OCI-LY7 (cell line): ENCODE data around the gene AQP12A. TPM values are rescaled to one million over a fixed set of nuclear protein-coding genes. Genes with fewer than 3 reads are reported as not detected.
"Not testable (repeated sequence)": the region's sequence is repeated elsewhere in the genome, so short reads cannot be mapped to it uniquely, and the experiment has no call there.

Experiments used
- BruUV-seq: library from RNA; stranded (reverse); fragments of 400-500 nt; replicated peaks from 2 replicates; lab custom pipeline; 2021; lab: Mats Ljungman, UMichigan
- CTCF ChIA-PET: fragments of 300-600 bp; sonication (Branson Sonifier 250); formaldehyde crosslinking; loops from one replicate; lab custom pipeline; 2022; ENCODE audit warnings: antibody characterized with exemption; ENCODE audit not compliant: unreplicated experiment; lab: Charles Lee
- POLR2A ChIA-PET: fragments of 300-600 bp; sonication (Branson Sonifier 250); formaldehyde crosslinking; loops from one replicate; lab custom pipeline; 2022; ENCODE audit warnings: antibody characterized with exemption; lab: Charles Lee
- DNase-seq: peaks from one replicate; pipeline ENCODE4 v3.0.0-alpha.2; 2015; ENCODE audit warnings: low spot score
- H2AFZ ChIP-seq: fragments of 200-600 bp; sonication (generic), shearing (Covaris generic); 2 replicates; pipeline ENCODE4 v1.6.1; 2014; ENCODE audit warnings: mild to moderate bottlenecking, antibody characterized with exemption, low read length, moderate library complexity
- H3K27ac ChIP-seq: fragments of 200-600 bp; sonication (generic); 2 replicates; pipeline ENCODE4 v1.5.1; 2014; ENCODE audit warnings: mixed run types, low read depth, mild to moderate bottlenecking, moderate library complexity, low read length, inconsistent platforms; ENCODE audit not compliant: poor library complexity, severe bottlenecking
- H3K36me3 ChIP-seq: fragments of 200-600 bp; sonication (generic); 2 replicates; pipeline ENCODE4 v1.6.1; 2014; ENCODE audit warnings: mild to moderate bottlenecking, antibody characterized with exemption, low read length, moderate library complexity, mixed read lengths; ENCODE audit not compliant: insufficient read depth
- H3K4me1 ChIP-seq: fragments of 200-600 bp; sonication (generic); 2 replicates; pipeline ENCODE4 v1.5.1; 2014; ENCODE audit warnings: mild to moderate bottlenecking, low read length; ENCODE audit not compliant: insufficient read depth, poor library complexity, severe bottlenecking
- H3K4me2 ChIP-seq: fragments of 200-600 bp; sonication (generic); 2 replicates; pipeline ENCODE4 v1.6.1; 2014; ENCODE audit warnings: mild to moderate bottlenecking, low read length
- H3K4me3 ChIP-seq: fragments of 200-600 bp; sonication (generic); 2 replicates; pipeline ENCODE4 v1.5.1; 2014; ENCODE audit warnings: mild to moderate bottlenecking, low read depth, low read length; ENCODE audit not compliant: poor library complexity, severe bottlenecking
- H3K79me2 ChIP-seq: fragments of 200-600 bp; sonication (generic); 2 replicates; pipeline ENCODE4 v1.6.1; 2016; ENCODE audit warnings: low read depth, mild to moderate bottlenecking, low read length, moderate library complexity, mixed read lengths; ENCODE audit not compliant: insufficient read depth
- H3K9me2 ChIP-seq: fragments of 200-600 bp; sonication (generic); 2 replicates; pipeline ENCODE4 v1.6.1; 2016; ENCODE audit warnings: mild to moderate bottlenecking, low read length, mixed read lengths; ENCODE audit not compliant: insufficient read depth
- H3K9me3 ChIP-seq: fragments of 200-600 bp; sonication (generic); 2 replicates; pipeline ENCODE4 v1.6.1; 2014; ENCODE audit warnings: mild to moderate bottlenecking, mixed run types, low read length, mixed read lengths
- H4K20me1 ChIP-seq: fragments of 200-600 bp; sonication (generic); 2 replicates; pipeline ENCODE4 v1.6.1; 2014; ENCODE audit warnings: mild to moderate bottlenecking, antibody characterized with exemption, low read length, moderate library complexity, mixed read lengths; ENCODE audit not compliant: insufficient read depth
- CTCF ChIP-seq: fragments of 200-600 bp; sonication (generic); conservative IDR thresholded peaks from 2 replicates; pipeline ENCODE4 v1.5.1; 2014; ENCODE audit warnings: mild to moderate bottlenecking, antibody characterized with exemption, low read length, moderate library complexity, mixed read lengths
- EZH2phosphoT487 ChIP-seq: fragments of 200-600 bp; sonication (generic); IDR thresholded peaks from 2 replicates; pipeline ENCODE4 v1.6.1; 2018; ENCODE audit warnings: low read depth, borderline replicate concordance, mild to moderate bottlenecking, mixed run types, antibody characterized with exemption, low read length, moderate library complexity, mixed read lengths
- intact Hi-C: fragments of 100-400 bp; cut with micrococcal nuclease; formaldehyde crosslinking; loops from one replicate; pipeline ENCODE4 v1.10.0; 2022; ENCODE audit not compliant: unreplicated experiment
- total RNA-seq, 2 experiments: library from RNA; depleted of rRNA in 1 of 2; stranded (reverse); fragments of >200 nt in 1 of 2; shearing (Covaris generic) in 1 of 2; gene quantifications; 2 replicates each; pipeline ENCODE4 v1.2.3, GENCODE V29; 2014 to 2022

Gene AQP12A
- total RNA-seq, 2 experiments from 2014 or later, result not detected

GRCh38 chr2:240683980-240684728 is 7.5 kb upstream of the AQP12A start:
- POLR2A ChIA-PET, H3K27ac ChIP-seq, H3K4me1 ChIP-seq, H3K9me2 ChIP-seq, CTCF ChIA-PET, DNase-seq, H2AFZ ChIP-seq, BruUV-seq, H3K9me3 ChIP-seq, H4K20me1 ChIP-seq, H3K79me2 ChIP-seq, H3K4me2 ChIP-seq, H3K4me3 ChIP-seq, intact Hi-C loops, H3K36me3 ChIP-seq: not testable (repeated sequence)

- Histone ChIP-seq H3K4me3 (no peak overlapping the region), H3K27ac (no peak overlapping the region), H3K9me2 (no peaks in the 10 kb centered on the region), H2AFZ (no peak overlapping the region), H3K4me2 (no peak overlapping the region), H3K36me3 (no peaks in the 10 kb centered on the region), H3K4me1 (no peaks in the 10 kb centered on the region), H4K20me1 (no peaks in the 10 kb centered on the region), H3K79me2 (no peaks in the 10 kb centered on the region), H3K9me3 (no peaks in the 10 kb centered on the region)
- no peak for DNase-seq
- intact Hi-C loops, result no loop called here
- POLR2A ChIA-PET, result no interaction called here
- no TSS peak for BruUV-seq
- CTCF ChIA-PET, result no interaction called here
- no peak for TF ChIP-seq CTCF
- TF ChIP-seq EZH2phosphoT487, result no peak
Measured at GRCh38 chr2:240685771-240686371, 5.8 kb upstream of the AQP12A start.

GRCh38 chr2:240686460-240686859 is 5.2 kb upstream of the AQP12A start:
- ChIA-PET CTCF (no interaction called here), POLR2A (no interaction called here)
- Histone ChIP-seq H2AFZ (no peak overlapping the region), H3K4me2 (no peak overlapping the region), H3K79me2 (no peaks in the 10 kb centered on the region), H3K9me2 (no peaks in the 10 kb centered on the region), H3K4me3 (no peak overlapping the region), H3K4me1 (no peaks in the 10 kb centered on the region), H3K27ac (no peak overlapping the region), H4K20me1 (no peaks in the 10 kb centered on the region), H3K36me3 (no peaks in the 10 kb centered on the region), H3K9me3 (no peaks in the 10 kb centered on the region)
- BruUV-seq, result no TSS peak
- no peak for DNase-seq
- TF ChIP-seq CTCF, result no peak
- TF ChIP-seq EZH2phosphoT487, result no peak
- intact Hi-C loops, result no loop called here
